AG04450 (cell line): ENCODE measurements around the gene DCDC2C. TPM values are rescaled to one million over a fixed set of nuclear protein-coding genes. Genes with fewer than 3 reads are reported as not detected.

Source experiments
- polyA plus RNA-seq: library from polyadenylated mRNA; depleted of rRNA; stranded (reverse); fragments of >200 nt; gene quantifications from 2 replicates; pipeline ENCODE4 v1.2.3, GENCODE V29; 2011; rRNA removed

The DCDC2C gene
- polyA plus RNA-seq, 1 experiment: not detected

Other genes starting within 250 kb of the DCDC2C start
- 66.3 and 71.4 TPM in 2 replicates for gene ADI1, start 184.0 kb upstream of the DCDC2C start, polyA plus RNA-seq
- gene RNASEH1, start 145.2 kb upstream of the DCDC2C start, polyA plus RNA-seq: 23.7 and 26.2 TPM in 2 replicates
- 1,954 and 2,256 TPM in 2 replicates for gene RPS7, start 128.3 kb upstream of the DCDC2C start, polyA plus RNA-seq
- gene COLEC11, start 108.5 kb upstream of the DCDC2C start, polyA plus RNA-seq: 0.68 and 0.73 TPM in 2 replicates
- gene ALLC, start 45.4 kb upstream of the DCDC2C start, polyA plus RNA-seq: not detected in 2 replicates